Left ventricle myocardium inferior (tissue), 1 donor: ENCODE results near the gene CCDC47. TPM values are rescaled to one million over a fixed set of nuclear protein-coding genes. Genes with fewer than 3 reads are reported as not detected.

ENCODE experiments used
- DNase-seq: peaks from one replicate; pipeline ENCODE4 v3.0.0-alpha.2; 2020
- H3K27ac ChIP-seq: fragments of 200-600 bp; replicated peaks from 2 replicates; pipeline ENCODE4 v1.8.0; 2021
- H3K27me3 ChIP-seq: fragments of 200-600 bp; 2 replicates; pipeline ENCODE4 v1.8.0; 2021; ENCODE audit warnings: low read depth
- H3K36me3 ChIP-seq: fragments of 200-600 bp; 2 replicates; pipeline ENCODE4 v1.8.0; 2021
- H3K4me1 ChIP-seq: fragments of 200-600 bp; 2 replicates; pipeline ENCODE4 v1.8.0; 2021
- H3K4me3 ChIP-seq: fragments of 200-600 bp; 2 replicates; pipeline ENCODE4 v1.8.0; 2021; ENCODE audit warnings: mild to moderate bottlenecking, moderate library complexity
- H3K9me3 ChIP-seq: fragments of 200-600 bp; replicated peaks from 2 replicates; pipeline ENCODE4 v1.8.0; 2021
- CTCF ChIP-seq: fragments of 200-600 bp; IDR thresholded peaks from 2 replicates; pipeline ENCODE4 v1.8.0; 2021; ENCODE audit warnings: antibody characterized with exemption, mild to moderate bottlenecking, borderline replicate concordance
- intact Hi-C: fragments of 100-400 bp; cut with micrococcal nuclease; formaldehyde crosslinking; loops from one replicate; pipeline ENCODE4 v1.11.0; 2022
- total RNA-seq: library from RNA; stranded (reverse); fragmentation: NEBNext Ultra II Directional; extraction: Animal tissue kit (Norgen Biotek cat#: 25700); gene quantifications from one replicate; pipeline ENCODE4 v1.2.1, GENCODE V29; 2021
- donor health status: DM: no; HTN: yes; CAD: no; lungs with severe emphysema.

CCDC47 gene
- total RNA-seq, 1 donor from 2014 or later: 79.6 TPM

- Histone ChIP-seq H3K27ac (no peak overlapping the region), H3K9me3 (no peaks in the 10 kb centered on the region), H3K36me3 (peaks cover 84% of the 10 kb centered on the region), H3K4me1 (no peaks in the 10 kb centered on the region), H3K4me3 (no peak overlapping the region), H3K27me3 (no peaks in the 10 kb centered on the region)
- TF ChIP-seq CTCF: no peak
- intact Hi-C loops: no loop called here
- no peak for DNase-seq
Observed at GRCh38 chr17:63707151-63707550, 66.2 kb downstream of the CCDC47 start.

GRCh38 chr17:63706336-63707082 lies 66.9 kb downstream of the CCDC47 start:
- peaks cover 77% of the 10 kb centered on the region for H3K36me3 ChIP-seq
- no peaks in the 10 kb centered on the region for H3K27me3 ChIP-seq
- H3K4me1 ChIP-seq: peaks cover 3% of the 10 kb centered on the region
- H3K9me3 ChIP-seq: no peaks in the 10 kb centered on the region
- no peak overlapping the region for H3K4me3 ChIP-seq
- TF ChIP-seq CTCF: no peak
- H3K27ac ChIP-seq: no peak overlapping the region
- no peak for DNase-seq
- intact Hi-C loops: no loop called here

GRCh38 chr17:63705657-63706056 lies 67.7 kb downstream of the CCDC47 start:
- H3K36me3 ChIP-seq: peaks cover 69% of the 10 kb centered on the region
- no peak overlapping the region for H3K4me3 ChIP-seq
- no peak for TF ChIP-seq CTCF
- H3K4me1 ChIP-seq: peaks cover 11% of the 10 kb centered on the region
- H3K27ac ChIP-seq: no peak overlapping the region
- no peak for DNase-seq
- no peaks in the 10 kb centered on the region for H3K27me3 ChIP-seq
- intact Hi-C loops: no loop called here
- no peaks in the 10 kb centered on the region for H3K9me3 ChIP-seq

- no peak overlapping the region for H3K27ac ChIP-seq
- TF ChIP-seq CTCF: no peak
- intact Hi-C loops: no loop called here
- H3K27me3 ChIP-seq: no peaks in the 10 kb centered on the region
- peaks cover 61% of the 10 kb centered on the region for H3K36me3 ChIP-seq
- no peaks in the 10 kb centered on the region for H3K9me3 ChIP-seq
- no peak for DNase-seq
- H3K4me3 ChIP-seq: no peak overlapping the region
- H3K4me1 ChIP-seq: peaks cover 16% of the 10 kb centered on the region
Observed at GRCh38 chr17:63704836-63705235, 68.6 kb downstream of the CCDC47 start.

GRCh38 chr17:63704259-63704576 lies 69.2 kb downstream of the CCDC47 start:
- intact Hi-C loops: no loop called here
- no peaks in the 10 kb centered on the region for H3K27me3 ChIP-seq
- H3K4me1 ChIP-seq: peaks cover 19% of the 10 kb centered on the region
- TF ChIP-seq CTCF: no peak
- no peak overlapping the region for H3K27ac ChIP-seq
- DNase-seq: no peak
- H3K36me3 ChIP-seq: peaks cover 54% of the 10 kb centered on the region
- H3K9me3 ChIP-seq: no peaks in the 10 kb centered on the region
- H3K4me3 ChIP-seq: no peak overlapping the region
